ENCODE measurements around the gene RFC4.

RFC4 gene

GRCh38 chr3:186800285-186800684 is 6.0 kb downstream of the RFC4 start:
- TF ChIP-seq CTCF (IDR thresholded peaks at IDR 0.05; ENCODE audit: low read depth, low read length, missing control alignments) = no peak
- in situ Hi-C loops (cut with HindIII; ENCODE audit: low sequenced_read_pairs) = no loop called here
- no peak overlapping the region for H3K4me3 ChIP-seq (ENCODE audit: low read depth, low read length)
- DNase-seq (ENCODE audit: low read depth) = no peak

- no peak for DNase-seq (ENCODE audit: low read depth)
Measured at GRCh38 chr3:186798239-186798874, 7.9 kb downstream of the RFC4 start.

GRCh38 chr3:186790261-186790981 is 15.9 kb downstream of the RFC4 start:
- TF ChIP-seq CTCF (IDR thresholded peaks at IDR 0.05; ENCODE audit: low read depth, low read length, missing control alignments) = peak; percentile 25
- in situ Hi-C loops (cut with HindIII; ENCODE audit: low sequenced_read_pairs) = no loop called here
- no peak for DNase-seq (ENCODE audit: low read depth)
- no peak overlapping the region for H3K4me3 ChIP-seq (ENCODE audit: low read depth, low read length)

More at GRCh38 chr3:186798239-186798874, 7.9 kb downstream of the RFC4 start:
- no peak overlapping the region for H3K4me3 ChIP-seq (ENCODE audit: low read depth, low read length)
- TF ChIP-seq CTCF (IDR thresholded peaks at IDR 0.05; ENCODE audit: low read depth, low read length, missing control alignments) = no peak
- in situ Hi-C loops (cut with HindIII; ENCODE audit: low sequenced_read_pairs) = no loop called here

GRCh38 chr3:186789554-186790260 is 16.6 kb downstream of the RFC4 start:
- in situ Hi-C loops (cut with HindIII; ENCODE audit: low sequenced_read_pairs) = no loop called here
- TF ChIP-seq CTCF (IDR thresholded peaks at IDR 0.05; ENCODE audit: low read depth, low read length, missing control alignments) = no peak
- DNase-seq (ENCODE audit: low read depth) = no peak
- no peak overlapping the region for H3K4me3 ChIP-seq (ENCODE audit: low read depth, low read length)

GRCh38 chr3:186788482-186789370 is 17.6 kb downstream of the RFC4 start:
- DNase-seq (ENCODE audit: low read depth) = no peak
- TF ChIP-seq CTCF (IDR thresholded peaks at IDR 0.05; ENCODE audit: low read depth, low read length, missing control alignments) = no peak
- in situ Hi-C loops (cut with HindIII; ENCODE audit: low sequenced_read_pairs) = no loop called here
- no peak overlapping the region for H3K4me3 ChIP-seq (ENCODE audit: low read depth, low read length)
